OCI-LY1 (cell line): Measurements from ENCODE around the gene NKX3-2.

Source experiments
- H2AFZ ChIP-seq: fragments of 200-600 bp; sonication (generic), shearing (Covaris generic); 2 replicates; pipeline ENCODE4 v1.6.0; 2014; ENCODE audit warnings: antibody characterized with exemption, mild to moderate bottlenecking, low read length
- H3F3A ChIP-seq: fragments of 200-600 bp; sonication (generic), shearing (Covaris generic); 2 replicates; pipeline ENCODE4 v1.6.0; 2014; ENCODE audit warnings: mild to moderate bottlenecking, antibody characterized with exemption, low read length, moderate library complexity; ENCODE audit not compliant: insufficient read depth
- H3K27ac ChIP-seq: fragments of 200-600 bp; sonication (generic); 2 replicates; pipeline ENCODE4 v1.5.1; 2014; ENCODE audit warnings: low read length, mixed run types, mild to moderate bottlenecking, low read depth; ENCODE audit not compliant: poor library complexity, severe bottlenecking
- H3K27me3 ChIP-seq: fragments of 200-600 bp; sonication (generic); 2 replicates; pipeline ENCODE4 v1.6.0; 2014; ENCODE audit warnings: antibody characterized with exemption, mild to moderate bottlenecking, low read length, moderate library complexity; ENCODE audit not compliant: insufficient read depth
- H3K36me3 ChIP-seq: fragments of 200-600 bp; sonication (generic); 2 replicates; pipeline ENCODE4 v1.6.1; 2014; ENCODE audit warnings: mild to moderate bottlenecking, antibody characterized with exemption, low read length, moderate library complexity, mixed read lengths; ENCODE audit not compliant: insufficient read depth
- H3K4me1 ChIP-seq: fragments of 200-600 bp; sonication (generic); 2 replicates; pipeline ENCODE4 v1.5.1; 2014; ENCODE audit warnings: mild to moderate bottlenecking, low read length, moderate library complexity; ENCODE audit not compliant: insufficient read depth, severe bottlenecking
- H3K4me2 ChIP-seq: fragments of 200-600 bp; sonication (generic), shearing (Covaris generic); 2 replicates; pipeline ENCODE4 v1.6.1; 2014; ENCODE audit warnings: low read length
- H3K4me3 ChIP-seq: fragments of 200-600 bp; sonication (generic); 2 replicates; pipeline ENCODE4 v1.5.1; 2014; ENCODE audit warnings: low read length, low read depth, mild to moderate bottlenecking, mixed read lengths; ENCODE audit not compliant: poor library complexity, severe bottlenecking
- H3K79me2 ChIP-seq: fragments of 200-600 bp; shearing (Covaris generic); 2 replicates; pipeline ENCODE4 v1.6.1; 2016; ENCODE audit warnings: mixed run types, low read length, mixed read lengths; ENCODE audit not compliant: insufficient read depth
- H3K9ac ChIP-seq: fragments of 200-600 bp; sonication (generic), shearing (Covaris generic); 2 replicates; pipeline ENCODE4 v1.6.1; 2014; ENCODE audit warnings: mild to moderate bottlenecking, low read length, mixed read lengths
- H3K9me2 ChIP-seq: fragments of 200-600 bp; sonication (generic), shearing (Covaris generic); 2 replicates; pipeline ENCODE4 v1.6.1; 2014; ENCODE audit warnings: low read depth, mild to moderate bottlenecking, low read length, mixed read lengths
- H3K9me3 ChIP-seq: fragments of 200-600 bp; shearing (Covaris generic); 2 replicates; pipeline ENCODE4 v1.6.1; 2014; ENCODE audit warnings: low read length, mixed read lengths
- H4K20me1 ChIP-seq: fragments of 200-600 bp; sonication (generic), shearing (Covaris generic); 2 replicates; pipeline ENCODE4 v1.6.0; 2016; ENCODE audit warnings: mild to moderate bottlenecking, low read length; ENCODE audit not compliant: insufficient read depth
- CTCF ChIP-seq: fragments of 200-600 bp; sonication (generic), shearing (Covaris generic); IDR thresholded peaks from 2 replicates; pipeline ENCODE4 v1.5.1; 2017; ENCODE audit warnings: mild to moderate bottlenecking, antibody characterized with exemption, low read length, moderate library complexity, mixed read lengths
- EZH2 ChIP-seq: fragments of 200-600 bp; sonication (generic), shearing (Covaris generic); IDR thresholded peaks from 2 replicates; pipeline ENCODE4 v1.8.0; 2017; ENCODE audit warnings: borderline replicate concordance, mixed run types, mild to moderate bottlenecking, antibody characterized with exemption, low read length, moderate library complexity, mixed read lengths

Gene NKX3-2

GRCh38 chr4:13543839-13544605 is at the start of gene NKX3-2:
Gene NKX3-2, minus strand, starts transcription at chr4:13544508. Its CDS starts 94 bp downstream, at chr4:13544414.
- no peak within 1 kb of the TSS for H3K4me2 ChIP-seq
- TF ChIP-seq CTCF (no peak), EZH2 (no peak)
- H4K20me1 ChIP-seq, result no peaks in the 10 kb centered on the region
- H3K9me2 ChIP-seq, result no peaks in the 10 kb centered on the region
- H2AFZ ChIP-seq, result no peak within 1 kb of the TSS
- H3K36me3 ChIP-seq, result no peaks in the 10 kb centered on the region
- H3K4me3 ChIP-seq, result no peak within 1 kb of the TSS
- H3K27ac ChIP-seq, result no peak within 1 kb of the TSS
- no peaks in the 10 kb centered on the region for H3F3A ChIP-seq
- no peaks in the 10 kb centered on the region for H3K79me2 ChIP-seq
- H3K9me3 ChIP-seq, result no peaks in the 10 kb centered on the region
- no peaks in the 10 kb centered on the region for H3K27me3 ChIP-seq
- no peak within 1 kb of the TSS for H3K9ac ChIP-seq
- H3K4me1 ChIP-seq, result peaks cover under 1% of the 10 kb centered on the region

GRCh38 chr4:13592220-13592619 is 47.9 kb upstream of the NKX3-2 start:
- H3K27ac ChIP-seq, result no peak overlapping the region
- H3K79me2 ChIP-seq, result no peaks in the 10 kb centered on the region
- peaks cover 27% of the 10 kb centered on the region for H3K36me3 ChIP-seq
- no peaks in the 10 kb centered on the region for H3F3A ChIP-seq
- H3K9ac ChIP-seq, result no peak overlapping the region
- no peak overlapping the region for H3K4me2 ChIP-seq
- TF ChIP-seq CTCF (no peak), EZH2 (no peak)
- H3K27me3 ChIP-seq, result no peaks in the 10 kb centered on the region
- no peaks in the 10 kb centered on the region for H3K9me2 ChIP-seq
- H3K9me3 ChIP-seq, result no peaks in the 10 kb centered on the region
- H3K4me1 ChIP-seq, result no peaks in the 10 kb centered on the region
- H2AFZ ChIP-seq, result no peak overlapping the region
- H3K4me3 ChIP-seq, result no peak overlapping the region
- no peaks in the 10 kb centered on the region for H4K20me1 ChIP-seq

GRCh38 chr4:13590766-13591165 is 46.5 kb upstream of the NKX3-2 start:
- no peaks in the 10 kb centered on the region for H3K9me3 ChIP-seq
- no peaks in the 10 kb centered on the region for H3K9me2 ChIP-seq
- no peak overlapping the region for H3K9ac ChIP-seq
- H3K79me2 ChIP-seq, result no peaks in the 10 kb centered on the region
- TF ChIP-seq CTCF (no peak), EZH2 (no peak)
- H3K4me2 ChIP-seq, result no peak overlapping the region
- H2AFZ ChIP-seq, result no peak overlapping the region
- H4K20me1 ChIP-seq, result no peaks in the 10 kb centered on the region
- no peaks in the 10 kb centered on the region for H3K27me3 ChIP-seq
- no peaks in the 10 kb centered on the region for H3F3A ChIP-seq
- no peak overlapping the region for H3K27ac ChIP-seq
- H3K4me1 ChIP-seq, result no peaks in the 10 kb centered on the region
- H3K36me3 ChIP-seq, result peaks cover 24% of the 10 kb centered on the region
- no peak overlapping the region for H3K4me3 ChIP-seq
